KMS-11 (cell line): ENCODE data around the gene STEAP1B.

ENCODE experiments used
- H2AFZ ChIP-seq: fragments of 200-600 bp; sonication (generic); 2 replicates; pipeline ENCODE4 v1.6.1; 2016; ENCODE audit warnings: antibody characterized with exemption, mixed run types, low read depth
- H3K27ac ChIP-seq: fragments of 200-600 bp; sonication (generic); 2 replicates; pipeline ENCODE4 v1.6.1; 2016; ENCODE audit warnings: mild to moderate bottlenecking, mixed run types
- H3K27me3 ChIP-seq: fragments of 200-600 bp; sonication (generic); 2 replicates; pipeline ENCODE4 v1.6.1; 2017; ENCODE audit warnings: mild to moderate bottlenecking, low read depth, mixed run types, moderate library complexity; ENCODE audit not compliant: insufficient read depth
- H3K36me3 ChIP-seq: fragments of 200-600 bp; sonication (generic); 2 replicates; pipeline ENCODE4 v1.6.1; 2017; ENCODE audit warnings: mild to moderate bottlenecking, mixed run types; ENCODE audit not compliant: insufficient read depth
- H3K4me1 ChIP-seq: fragments of 200-600 bp; sonication (generic); 2 replicates; pipeline ENCODE4 v1.6.1; 2016; ENCODE audit warnings: mild to moderate bottlenecking, low read depth, mixed run types; ENCODE audit not compliant: poor library complexity, severe bottlenecking
- H3K4me2 ChIP-seq: fragments of 200-600 bp; sonication (generic); 2 replicates; pipeline ENCODE4 v1.7.0; 2016; ENCODE audit warnings: mild to moderate bottlenecking, mixed run types
- H3K4me3 ChIP-seq: fragments of 200-600 bp; sonication (generic); IDR thresholded peaks from 2 replicates; pipeline ENCODE4 v1.6.1; 2017; ENCODE audit warnings: low read depth, low read length, mixed read lengths; ENCODE audit not compliant: insufficient read depth
- H3K79me2 ChIP-seq: fragments of 200-600 bp; sonication (generic); 2 replicates; pipeline ENCODE4 v1.6.1; 2016; ENCODE audit warnings: low read depth, mixed run types; ENCODE audit not compliant: insufficient read depth
- H3K9ac ChIP-seq: fragments of 200-600 bp; sonication (generic); 2 replicates; pipeline ENCODE4 v1.6.1; 2016; ENCODE audit warnings: mild to moderate bottlenecking, mixed run types
- H4K20me1 ChIP-seq: fragments of 200-600 bp; sonication (generic); 2 replicates; pipeline ENCODE4 v1.6.1; 2016; ENCODE audit warnings: mild to moderate bottlenecking, mixed run types; ENCODE audit not compliant: insufficient read depth
- CTCF ChIP-seq: fragments of 200-600 bp; sonication (generic); conservative IDR thresholded peaks from 2 replicates; pipeline ENCODE4 v1.6.1; 2017; ENCODE audit warnings: low read depth, mild to moderate bottlenecking, antibody characterized with exemption, low read length, moderate library complexity, mixed read lengths

Gene STEAP1B

GRCh38 chr7:22393913-22394729 is 105.9 kb downstream of the STEAP1B start:
- H3K27ac ChIP-seq = no peak overlapping the region
- no peak overlapping the region for H3K4me2 ChIP-seq
- no peak overlapping the region for H3K4me3 ChIP-seq
- H3K9ac ChIP-seq = no peak overlapping the region
- H3K79me2 ChIP-seq = no peaks in the 10 kb centered on the region
- H3K4me1 ChIP-seq = no peaks in the 10 kb centered on the region
- no peaks in the 10 kb centered on the region for H4K20me1 ChIP-seq
- no peak overlapping the region for H2AFZ ChIP-seq
- no peaks in the 10 kb centered on the region for H3K27me3 ChIP-seq
- no peaks in the 10 kb centered on the region for H3K36me3 ChIP-seq
- TF ChIP-seq CTCF = no peak

- Histone ChIP-seq H3K79me2 (no peaks in the 10 kb centered on the region), H3K9ac (no peak overlapping the region), H3K27me3 (no peaks in the 10 kb centered on the region), H3K4me1 (no peaks in the 10 kb centered on the region), H2AFZ (no peak overlapping the region), H3K4me3 (no peak overlapping the region), H3K27ac (no peak overlapping the region), H4K20me1 (no peaks in the 10 kb centered on the region), H3K4me2 (no peak overlapping the region), H3K36me3 (no peaks in the 10 kb centered on the region)
- TF ChIP-seq CTCF = no peak
These were observed 109.5 kb downstream of the STEAP1B start for GRCh38 chr7:22390516-22390915.

GRCh38 chr7:22389892-22390291 is 110.1 kb downstream of the STEAP1B start:
- Histone ChIP-seq H4K20me1 (no peaks in the 10 kb centered on the region), H3K4me1 (no peaks in the 10 kb centered on the region), H3K36me3 (no peaks in the 10 kb centered on the region), H3K9ac (no peak overlapping the region), H3K27ac (no peak overlapping the region), H3K27me3 (no peaks in the 10 kb centered on the region), H3K79me2 (no peaks in the 10 kb centered on the region), H3K4me2 (no peak overlapping the region), H3K4me3 (no peak overlapping the region), H2AFZ (no peak overlapping the region)
- TF ChIP-seq CTCF = no peak

GRCh38 chr7:22387583-22387982 is 112.4 kb downstream of the STEAP1B start:
- H3K4me3 ChIP-seq = no peak overlapping the region
- H3K36me3 ChIP-seq = no peaks in the 10 kb centered on the region
- H3K9ac ChIP-seq = no peak overlapping the region
- no peak overlapping the region for H3K4me2 ChIP-seq
- no peaks in the 10 kb centered on the region for H3K79me2 ChIP-seq
- no peaks in the 10 kb centered on the region for H3K27me3 ChIP-seq
- no peaks in the 10 kb centered on the region for H4K20me1 ChIP-seq
- no peak for TF ChIP-seq CTCF
- no peaks in the 10 kb centered on the region for H3K4me1 ChIP-seq
- no peak overlapping the region for H2AFZ ChIP-seq
- no peak overlapping the region for H3K27ac ChIP-seq
